Measurements from ENCODE around the gene FLT3.
"Not testable (repeated sequence)": the region's sequence is repeated elsewhere in the genome, so short reads cannot be mapped to it uniquely, and the experiment has no call there.

Gene FLT3

GRCh38 chr13:28100150-28101121, at the start of gene FLT3:
TSS of gene FLT3 (minus strand) at chr13:28100576. CDS start at chr13:28100510, 66 bp downstream.
- DNase-seq (ENCODE audit: low read depth) = no peak

GRCh38 chr13:28147495-28147894, 47.1 kb upstream of the FLT3 start:
- no peak for DNase-seq (ENCODE audit: low read depth)

GRCh38 chr13:28145049-28145448, 44.7 kb upstream of the FLT3 start:
- no peak for DNase-seq (ENCODE audit: low read depth)

- not testable (repeated sequence) for DNase-seq (ENCODE audit: low read depth)
Measured at GRCh38 chr13:28141542-28141941, 41.2 kb upstream of the FLT3 start.

GRCh38 chr13:28140433-28141125, 40.2 kb upstream of the FLT3 start:
- DNase-seq (ENCODE audit: low read depth) = no peak

- peak; percentile 79 for DNase-seq (ENCODE audit: low read depth)
Measured at GRCh38 chr13:28138756-28139470, 38.5 kb upstream of the FLT3 start.

GRCh38 chr13:28138012-28138755, 37.8 kb upstream of the FLT3 start, which contains the start of gene PAN3:
TSS of gene PAN3 (plus strand) at chr13:28138545. CDS start at chr13:28138658, 113 bp downstream.
- DNase-seq (ENCODE audit: low read depth) = peak; percentile 80

- DNase-seq (ENCODE audit: low read depth) = no peak
Measured at GRCh38 chr13:28137596-28137995, 37.2 kb upstream of the FLT3 start.

GRCh38 chr13:28136916-28137315, 36.5 kb upstream of the FLT3 start:
- no peak for DNase-seq (ENCODE audit: low read depth)

- no peak for DNase-seq (ENCODE audit: low read depth)
Measured at GRCh38 chr13:28131646-28132045, 31.3 kb upstream of the FLT3 start.

GRCh38 chr13:28129911-28130693, 29.7 kb upstream of the FLT3 start:
- no peak for DNase-seq (ENCODE audit: low read depth)

- no peak for DNase-seq (ENCODE audit: low read depth)
Measured at GRCh38 chr13:28128926-28129325, 28.6 kb upstream of the FLT3 start.

- no peak for DNase-seq (ENCODE audit: low read depth)
Measured at GRCh38 chr13:28128030-28128429, 27.7 kb upstream of the FLT3 start.

GRCh38 chr13:28121224-28121623, 20.8 kb upstream of the FLT3 start:
- no peak for DNase-seq (ENCODE audit: low read depth)

- DNase-seq (ENCODE audit: low read depth) = no peak
Measured at GRCh38 chr13:28120317-28120716, 19.9 kb upstream of the FLT3 start.

GRCh38 chr13:28117689-28118377, 17.5 kb upstream of the FLT3 start:
- DNase-seq (ENCODE audit: low read depth) = no peak

GRCh38 chr13:28116736-28117135, 16.4 kb upstream of the FLT3 start:
- DNase-seq (ENCODE audit: low read depth) = no peak

- no peak for DNase-seq (ENCODE audit: low read depth)
Measured at GRCh38 chr13:28110414-28110813, 10.0 kb upstream of the FLT3 start.

- no peak for DNase-seq (ENCODE audit: low read depth)
Measured at GRCh38 chr13:28106976-28107375, 6.6 kb upstream of the FLT3 start.

- not testable (repeated sequence) for DNase-seq (ENCODE audit: low read depth)
Measured at GRCh38 chr13:28101886-28102285, 1.5 kb upstream of the FLT3 start.
